Central memory CD8-positive, alpha-beta T cell (primary cell): ENCODE data around the gene PCDH8.

Experiments used
- ATAC-seq: fragments of 150-1000 bp; cut with Tn5 transposase; replicated peaks from 2 replicates; pipeline ENCODE4 v1.10.0; 2022; ENCODE audit warnings: mild to moderate bottlenecking, moderate FRiP score, moderate number of reproducible peaks; ENCODE audit not compliant: poor library complexity, severe bottlenecking; ENCODE audit errors: extremely low read depth
- DNase-seq, 2 donors: peaks; one replicate each; pipeline ENCODE4 v3.0.0; 2021; ENCODE audit warnings: low spot score in 2 of 2
- H3K27ac Mint-ChIP-seq: one replicate; pipeline ENCODE4 v1.8.0; 2022; ENCODE audit warnings: low read depth, mild to moderate bottlenecking, moderate library complexity, mixed read lengths
- H3K27me3 Mint-ChIP-seq: one replicate; pipeline ENCODE4 v1.8.0; 2022; ENCODE audit warnings: mixed read lengths
- H3K36me3 Mint-ChIP-seq: one replicate; pipeline ENCODE4 v1.8.0; 2022; ENCODE audit warnings: mild to moderate bottlenecking, moderate library complexity, mixed read lengths; ENCODE audit not compliant: insufficient read depth
- H3K4me1 Mint-ChIP-seq: one replicate; pipeline ENCODE4 v1.8.0; 2022; ENCODE audit warnings: mixed read lengths
- H3K4me3 Mint-ChIP-seq: one replicate; pipeline ENCODE4 v1.8.0; 2022; ENCODE audit warnings: mild to moderate bottlenecking, moderate library complexity, mixed read lengths
- H3K9me3 Mint-ChIP-seq: one replicate; pipeline ENCODE4 v1.8.0; 2022; ENCODE audit warnings: mixed read lengths

Gene PCDH8

DNA sequence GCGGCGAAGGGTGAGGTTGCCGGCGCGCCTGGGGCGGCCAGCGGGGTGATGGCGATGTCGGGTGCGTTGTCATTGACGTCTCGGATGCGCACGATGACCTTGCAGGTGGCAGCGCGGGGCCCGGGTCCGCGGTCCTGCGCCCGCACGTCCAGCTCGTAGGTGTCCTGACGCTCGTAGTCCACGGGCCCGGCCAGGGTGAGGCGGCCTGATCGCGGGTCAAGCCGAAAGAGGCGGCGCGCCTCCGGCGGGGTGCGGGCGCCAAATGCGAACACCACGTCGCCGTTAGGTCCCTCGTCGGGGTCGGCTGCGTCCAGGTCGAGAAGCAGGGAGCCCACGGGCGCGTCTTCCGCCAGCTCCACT is 1.1 kb downstream of the PCDH8 start:
- no peak for DNase-seq
- H3K9me3 Mint-ChIP-seq: no peaks in the 10 kb centered on the region

DNA sequence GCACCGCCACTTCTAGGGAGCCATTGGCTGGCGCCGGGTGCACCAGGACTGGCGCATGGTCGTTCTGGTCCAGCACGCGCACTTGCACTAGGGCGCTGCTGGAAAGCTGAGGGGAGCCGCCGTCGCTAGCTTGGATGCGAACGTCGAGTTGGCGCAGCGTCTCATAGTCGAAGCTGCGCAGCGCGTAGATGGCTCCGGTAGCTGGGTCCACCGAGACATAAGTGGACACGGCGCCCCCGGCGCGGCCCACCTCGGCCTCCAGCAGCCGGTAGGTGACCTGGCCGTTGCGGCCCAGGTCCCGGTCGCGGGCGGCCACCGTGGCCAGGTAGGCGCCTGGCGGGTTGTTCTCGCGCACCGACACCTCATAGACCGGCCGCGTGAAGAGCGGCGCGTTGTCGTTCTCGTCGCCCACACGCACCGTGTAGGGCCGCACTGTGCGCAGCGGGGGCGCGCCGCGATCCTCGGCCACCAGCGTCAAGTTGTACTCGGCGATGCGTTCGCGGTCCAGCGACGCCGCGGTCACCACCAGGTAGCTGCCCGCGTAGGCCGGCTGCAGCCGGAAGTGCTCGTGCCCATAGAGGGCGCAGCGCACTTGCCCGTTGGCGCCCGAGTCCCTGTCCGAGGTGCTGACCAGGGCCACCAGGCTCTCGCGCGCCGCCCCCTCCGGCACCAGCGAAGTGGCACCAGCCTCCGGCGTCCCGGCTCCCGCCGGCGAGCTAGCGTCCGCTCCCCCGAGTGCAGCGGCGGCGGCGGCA is 1.7 kb downstream of the PCDH8 start:
- peaks cover 24% of the 10 kb centered on the region for H3K4me1 Mint-ChIP-seq
- H3K9me3 Mint-ChIP-seq: no peaks in the 10 kb centered on the region
- ATAC-seq (no peak), DNase-seq (no peak)
- peaks cover 68% of the 10 kb centered on the region for H3K27me3 Mint-ChIP-seq
- H3K27ac Mint-ChIP-seq: no peak overlapping the region
- H3K4me3 Mint-ChIP-seq: no peak overlapping the region
- H3K36me3 Mint-ChIP-seq: peaks cover 6% of the 10 kb centered on the region

More for the DNA sequence above, 1.1 kb downstream of the PCDH8 start:
- Mint-ChIP-seq H3K4me3 (no peak overlapping the region), H3K27ac (no peak overlapping the region), H3K36me3 (peaks cover 6% of the 10 kb centered on the region), H3K4me1 (peaks cover 26% of the 10 kb centered on the region), H3K27me3 (peaks cover 70% of the 10 kb centered on the region)
- no peak for ATAC-seq

DNA sequence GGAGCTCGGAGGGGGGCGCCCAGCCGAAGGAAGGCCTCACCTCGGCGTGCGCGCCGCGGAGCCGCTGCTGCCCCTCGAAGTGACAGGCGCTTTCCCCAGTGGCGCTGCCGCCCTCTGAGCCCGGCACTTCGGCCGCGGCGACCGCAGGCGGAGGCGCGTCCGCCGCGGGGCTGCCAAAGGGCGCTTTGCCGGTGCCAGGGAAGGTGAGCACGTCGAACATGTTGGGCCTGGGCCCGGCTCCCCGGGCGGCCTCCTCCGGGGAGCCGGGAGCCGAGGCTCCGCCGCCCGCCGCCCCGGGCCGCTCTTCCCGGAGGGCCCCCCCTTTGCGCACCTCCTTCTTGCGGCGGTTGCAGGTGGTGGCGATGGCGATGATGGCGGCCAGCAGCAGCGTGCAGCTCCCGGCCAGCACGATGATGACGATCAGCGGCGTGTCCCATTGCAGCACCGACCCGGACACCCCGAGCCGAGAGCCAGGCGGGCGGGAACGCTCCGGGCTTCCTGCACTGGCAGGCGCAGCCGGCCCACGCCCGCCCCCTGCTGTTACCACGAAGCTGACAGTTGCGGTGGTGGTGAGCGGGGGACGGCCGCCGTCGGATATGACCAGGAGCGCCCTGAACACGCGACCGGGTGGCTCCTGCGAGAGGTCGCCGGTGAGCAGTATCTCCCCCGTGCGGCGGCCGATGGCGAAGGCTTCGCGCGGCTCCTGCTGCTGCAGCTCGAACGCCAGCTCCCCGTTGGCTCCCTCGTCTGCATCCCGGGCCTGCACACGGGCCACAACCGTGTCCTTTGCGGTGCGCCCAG is 2.5 kb downstream of the PCDH8 start:
- H3K4me3 Mint-ChIP-seq: no peak overlapping the region
- H3K27me3 Mint-ChIP-seq: peaks cover 66% of the 10 kb centered on the region
- ATAC-seq (no peak), DNase-seq (no peak)
- H3K4me1 Mint-ChIP-seq: peaks cover 24% of the 10 kb centered on the region
- no peaks in the 10 kb centered on the region for H3K9me3 Mint-ChIP-seq
- no peak overlapping the region for H3K27ac Mint-ChIP-seq
- H3K36me3 Mint-ChIP-seq: peaks cover 6% of the 10 kb centered on the region

- no peak for ATAC-seq
- H3K27me3 Mint-ChIP-seq: peaks cover 64% of the 10 kb centered on the region
- peaks cover 6% of the 10 kb centered on the region for H3K36me3 Mint-ChIP-seq
- H3K27ac Mint-ChIP-seq: no peak overlapping the region
- H3K4me3 Mint-ChIP-seq: peak overlapping the region; percentile 16
- no peaks in the 10 kb centered on the region for H3K9me3 Mint-ChIP-seq
- peaks cover 22% of the 10 kb centered on the region for H3K4me1 Mint-ChIP-seq
- no peak for DNase-seq
Observed at GRCh38 chr13:52845334-52845761, 3.1 kb downstream of the PCDH8 start.

DNA sequence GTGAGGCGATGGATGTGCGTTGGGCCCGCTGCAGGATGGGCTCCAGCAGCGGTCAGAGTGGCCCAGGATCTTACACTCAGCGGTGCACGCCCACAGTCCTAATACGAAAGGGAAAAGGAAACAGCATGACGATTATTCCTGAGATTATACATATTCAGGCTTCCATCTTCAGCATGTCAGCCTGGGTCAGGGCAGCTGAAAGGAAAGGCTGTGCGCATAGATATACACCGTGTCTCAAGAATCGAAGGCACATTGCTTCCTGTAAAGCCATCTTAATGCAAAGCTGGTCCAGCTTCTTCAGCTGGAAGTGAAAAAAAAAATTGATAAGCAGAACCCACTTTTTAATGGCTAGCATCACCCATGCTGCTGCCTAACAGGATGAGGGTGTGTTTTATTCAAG is 3.6 kb downstream of the PCDH8 start:
- peaks cover 64% of the 10 kb centered on the region for H3K27me3 Mint-ChIP-seq

DNA sequence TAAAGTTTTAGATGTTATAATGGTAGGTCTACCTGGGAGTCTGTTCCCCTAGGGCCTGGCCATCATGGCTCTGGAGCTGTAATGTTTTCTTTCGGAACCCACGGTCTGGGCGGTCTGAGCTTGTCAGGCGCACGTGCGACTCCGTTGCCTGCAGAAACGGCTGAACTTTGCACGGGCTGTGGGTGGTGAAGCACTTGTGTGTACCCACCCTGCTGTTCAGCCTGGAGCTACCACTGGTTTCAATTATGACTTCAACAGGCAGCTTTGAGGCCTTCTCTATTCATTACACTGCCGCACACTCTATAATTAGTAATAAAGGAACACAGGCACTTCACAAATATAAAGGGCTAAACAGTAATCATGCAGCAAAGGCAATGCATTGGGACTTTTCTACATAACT is 6.0 kb downstream of the PCDH8 start:
- Mint-ChIP-seq H3K4me3 (no peak overlapping the region), H3K27ac (no peak overlapping the region), H3K9me3 (no peaks in the 10 kb centered on the region), H3K4me1 (peaks cover 7% of the 10 kb centered on the region), H3K27me3 (peaks cover 69% of the 10 kb centered on the region), H3K36me3 (no peaks in the 10 kb centered on the region)
- ATAC-seq: no peak
- DNase-seq: no peak

More for the DNA sequence above, 3.6 kb downstream of the PCDH8 start:
- Mint-ChIP-seq H3K4me1 (peaks cover 17% of the 10 kb centered on the region), H3K36me3 (peaks cover 6% of the 10 kb centered on the region), H3K27ac (no peak overlapping the region), H3K4me3 (peak overlapping the region; percentile 16), H3K9me3 (no peaks in the 10 kb centered on the region)
- DNase-seq (no peak), ATAC-seq (no peak)

DNA sequence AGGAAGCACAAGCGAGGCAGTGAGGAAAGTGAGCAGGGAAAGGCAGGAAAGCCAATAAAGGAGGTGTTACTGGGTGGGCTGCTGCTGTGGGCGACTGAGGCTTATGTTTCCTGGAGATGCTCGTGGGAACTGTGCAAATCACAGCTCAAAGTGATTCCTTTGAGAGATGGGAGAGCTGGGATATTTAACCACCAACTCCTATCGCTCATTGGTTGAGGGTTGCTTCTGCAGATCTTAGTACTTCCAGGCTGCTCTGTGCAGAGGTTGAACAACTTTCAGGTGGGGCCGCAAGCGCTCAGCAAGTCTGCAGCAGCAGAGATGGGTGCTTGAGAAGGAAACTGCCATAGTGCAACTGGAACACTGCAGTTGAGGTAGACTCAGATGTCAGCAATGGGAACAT is 8.4 kb downstream of the PCDH8 start:
- DNase-seq: no peak
- no peak for ATAC-seq
- Mint-ChIP-seq H3K4me3 (no peak overlapping the region), H3K27me3 (peaks cover 72% of the 10 kb centered on the region), H3K9me3 (no peaks in the 10 kb centered on the region), H3K36me3 (no peaks in the 10 kb centered on the region), H3K4me1 (peaks cover 5% of the 10 kb centered on the region), H3K27ac (no peak overlapping the region)

DNA sequence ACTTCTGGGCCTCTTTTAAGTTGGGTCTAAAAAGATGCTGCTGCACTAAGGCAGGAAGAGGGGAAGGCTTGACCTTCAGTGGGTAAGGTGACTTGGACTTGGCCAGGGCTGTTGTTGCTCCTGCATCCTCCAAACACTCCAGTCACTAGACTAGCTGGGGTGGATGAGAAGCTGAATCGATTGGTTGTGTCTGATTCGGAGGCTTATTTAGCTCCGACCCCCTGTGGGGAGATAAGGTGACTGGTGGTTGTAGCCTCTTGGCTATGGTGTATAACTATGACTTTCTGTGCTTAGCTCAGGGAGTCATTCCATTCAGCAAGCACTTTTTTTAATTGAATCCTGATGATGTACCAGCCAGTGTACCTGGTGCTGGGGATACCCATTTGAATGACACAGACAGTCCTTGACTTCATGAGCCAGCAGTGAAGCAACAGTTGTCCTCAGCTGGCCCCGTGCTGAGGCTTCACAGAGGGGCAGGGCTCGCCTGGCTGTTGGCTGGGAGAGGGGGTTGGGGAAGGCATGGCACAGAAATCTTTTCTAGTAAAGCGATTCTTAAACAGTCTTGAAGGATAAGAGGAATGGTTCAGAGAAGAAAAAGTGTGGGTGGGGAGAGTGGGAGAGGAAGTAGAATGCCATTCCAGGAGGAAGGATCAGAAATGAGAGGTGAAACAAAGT is 9.9 kb downstream of the PCDH8 start:
- Mint-ChIP-seq H3K36me3 (no peaks in the 10 kb centered on the region), H3K4me3 (no peak overlapping the region), H3K4me1 (no peaks in the 10 kb centered on the region), H3K9me3 (no peaks in the 10 kb centered on the region), H3K27me3 (peaks cover 66% of the 10 kb centered on the region), H3K27ac (no peak overlapping the region)
- ATAC-seq: no peak
- DNase-seq: no peak

- no peak overlapping the region for H3K27ac Mint-ChIP-seq
- H3K36me3 Mint-ChIP-seq: no peaks in the 10 kb centered on the region
- no peak overlapping the region for H3K4me3 Mint-ChIP-seq
- ATAC-seq (no peak), DNase-seq (no peak)
- no peaks in the 10 kb centered on the region for H3K9me3 Mint-ChIP-seq
- H3K27me3 Mint-ChIP-seq: peaks cover 60% of the 10 kb centered on the region
- no peaks in the 10 kb centered on the region for H3K4me1 Mint-ChIP-seq
Observed at GRCh38 chr13:52837850-52838249, 10.6 kb downstream of the PCDH8 start.

DNA sequence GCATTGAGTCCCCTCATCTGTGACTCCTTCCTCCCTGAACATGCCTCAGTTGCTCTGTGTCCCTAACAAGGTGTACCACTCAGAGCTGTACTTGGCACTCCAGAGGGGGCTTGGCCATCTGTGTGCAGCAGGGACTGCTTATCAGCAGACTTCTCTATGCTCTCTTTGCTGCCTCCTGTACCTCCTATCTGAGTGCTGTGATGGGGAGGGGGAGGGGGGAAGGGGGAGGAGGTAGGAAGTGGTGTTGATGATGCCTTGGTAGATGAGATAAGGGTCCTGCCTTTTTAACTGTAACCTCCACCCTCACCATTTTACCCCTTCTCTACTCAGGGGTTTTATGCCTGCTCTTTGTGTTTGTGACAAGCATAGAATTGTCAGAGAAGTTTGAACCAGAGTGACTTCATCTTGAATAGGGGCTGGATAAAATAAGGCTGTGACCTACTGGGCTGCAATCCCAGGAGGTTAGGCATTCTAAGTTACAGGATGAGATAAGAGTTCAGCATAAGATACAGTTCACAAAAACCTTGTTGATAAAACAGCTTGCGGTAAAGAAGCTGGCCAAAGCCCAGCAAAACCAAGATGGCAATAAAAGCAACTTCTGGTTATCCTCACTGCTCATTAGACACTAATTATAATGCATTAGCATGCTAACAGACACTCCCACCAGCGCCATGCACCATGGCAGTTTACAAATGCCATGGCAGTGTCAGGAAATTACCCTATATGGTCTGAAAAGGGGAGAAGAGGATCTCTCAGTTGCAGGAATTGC is 13.2 kb downstream of the PCDH8 start:
- peaks cover 52% of the 10 kb centered on the region for H3K27me3 Mint-ChIP-seq
- no peaks in the 10 kb centered on the region for H3K36me3 Mint-ChIP-seq
- no peaks in the 10 kb centered on the region for H3K4me1 Mint-ChIP-seq
- H3K9me3 Mint-ChIP-seq: no peaks in the 10 kb centered on the region
- H3K4me3 Mint-ChIP-seq: no peak overlapping the region
- DNase-seq (no peak), ATAC-seq (no peak)
- no peak overlapping the region for H3K27ac Mint-ChIP-seq

DNA sequence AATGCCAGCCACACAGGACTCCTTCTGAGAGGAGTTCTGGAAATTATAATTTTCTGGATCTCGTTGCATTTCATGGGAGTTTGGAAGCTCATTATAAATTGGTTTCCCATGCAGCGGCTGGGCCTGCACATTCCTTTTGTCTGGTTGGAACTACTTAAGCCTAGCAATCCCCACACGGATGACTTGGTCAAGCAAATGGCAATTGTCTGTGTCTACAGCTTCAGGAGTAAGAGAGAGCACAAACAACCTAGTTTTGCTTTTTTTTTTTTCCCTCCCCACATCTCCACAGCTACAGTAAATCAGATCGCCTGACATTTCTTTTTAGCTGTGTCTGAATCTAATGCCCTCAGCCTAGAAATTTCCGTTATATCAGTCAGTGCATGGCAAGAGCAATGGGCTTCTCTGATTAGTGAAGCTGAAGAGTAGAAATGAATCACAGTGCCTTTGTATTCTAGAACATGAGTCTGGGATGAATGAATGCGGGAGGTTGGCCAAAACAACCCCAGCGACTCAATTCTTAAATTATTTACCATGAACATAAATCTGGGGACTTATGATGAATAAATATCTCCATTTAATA is 15.1 kb downstream of the PCDH8 start:
- ATAC-seq (no peak), DNase-seq (no peak)
- Mint-ChIP-seq H3K36me3 (no peaks in the 10 kb centered on the region), H3K27me3 (peaks cover 33% of the 10 kb centered on the region), H3K9me3 (no peaks in the 10 kb centered on the region), H3K4me1 (no peaks in the 10 kb centered on the region), H3K4me3 (no peak overlapping the region), H3K27ac (no peak overlapping the region)

DNA sequence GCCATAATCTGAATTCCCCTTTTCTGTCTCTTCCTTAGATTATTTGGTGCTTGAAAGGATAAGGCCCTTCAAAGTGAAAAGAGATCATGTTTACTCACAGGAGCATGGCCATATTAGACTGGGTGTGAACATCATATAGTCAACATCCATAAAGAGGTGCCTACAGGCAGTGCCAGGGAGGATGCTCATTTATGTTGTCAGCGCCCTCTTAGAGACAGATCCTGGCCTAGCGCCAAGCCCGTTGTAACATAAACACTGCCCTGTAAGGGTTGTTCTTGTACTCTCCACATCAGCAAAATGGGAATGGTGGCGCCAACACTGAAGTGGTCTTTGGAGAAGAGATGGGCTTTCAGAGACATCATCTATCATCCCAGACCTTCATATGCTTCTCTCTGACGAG is 16.1 kb downstream of the PCDH8 start:
- Mint-ChIP-seq H3K27ac (no peak overlapping the region), H3K9me3 (no peaks in the 10 kb centered on the region), H3K27me3 (peaks cover 25% of the 10 kb centered on the region), H3K36me3 (no peaks in the 10 kb centered on the region), H3K4me3 (no peak overlapping the region), H3K4me1 (no peaks in the 10 kb centered on the region)
- DNase-seq (no peak), ATAC-seq (no peak)
